Measurements from ENCODE around the gene CRISPLD2.

CRISPLD2 gene

GRCh38 chr16:84947996-84948850 is 128.4 kb downstream of the CRISPLD2 start:
- no peak overlapping the region for H3K27ac ChIP-seq
- no peak for TF ChIP-seq CTCF (IDR thresholded peaks at IDR 0.05)
- no peak for TF ChIP-seq ZFX (IDR thresholded peaks at IDR 0.05; ENCODE audit: borderline replicate concordance)

- no peak overlapping the region for H3K27ac ChIP-seq
- no peak for TF ChIP-seq ZFX (IDR thresholded peaks at IDR 0.05; ENCODE audit: borderline replicate concordance)
- no peak for TF ChIP-seq CTCF (IDR thresholded peaks at IDR 0.05)
These were observed 129.2 kb downstream of the CRISPLD2 start for GRCh38 chr16:84948851-84949610.

- H3K27ac ChIP-seq = no peak overlapping the region
- TF ChIP-seq CTCF (IDR thresholded peaks at IDR 0.05) (no peak), ZFX (IDR thresholded peaks at IDR 0.05; ENCODE audit: borderline replicate concordance) (no peak)
These were observed 130.1 kb downstream of the CRISPLD2 start for GRCh38 chr16:84949772-84950436.

GRCh38 chr16:84950906-84951305 is 131.1 kb downstream of the CRISPLD2 start:
- no peak overlapping the region for H3K27ac ChIP-seq
- TF ChIP-seq ZFX (IDR thresholded peaks at IDR 0.05; ENCODE audit: borderline replicate concordance) (no peak), CTCF (IDR thresholded peaks at IDR 0.05) (peak; percentile 46)

GRCh38 chr16:84952335-84953189 is 132.8 kb downstream of the CRISPLD2 start:
- TF ChIP-seq ZFX (IDR thresholded peaks at IDR 0.05; ENCODE audit: borderline replicate concordance) (no peak), CTCF (IDR thresholded peaks at IDR 0.05) (peak; percentile 91)

GRCh38 chr16:84953190-84953746 is 133.5 kb downstream of the CRISPLD2 start:
- TF ChIP-seq ZFX (IDR thresholded peaks at IDR 0.05; ENCODE audit: borderline replicate concordance) (no peak), CTCF (IDR thresholded peaks at IDR 0.05) (no peak)

More at GRCh38 chr16:84952335-84953189, 132.8 kb downstream of the CRISPLD2 start:
- H3K27ac ChIP-seq = no peak overlapping the region

More at GRCh38 chr16:84953190-84953746, 133.5 kb downstream of the CRISPLD2 start:
- H3K27ac ChIP-seq = no peak overlapping the region

All from 22Rv1 (cell line).